Measurements from ENCODE around the gene SMG5.

GRCh38 chr1:156214024-156214748 is 68.4 kb downstream of the SMG5 start:
- TF ChIP-seq CTCF (IDR thresholded peaks at IDR 0.05) (no peak), POLR2A (IDR thresholded peaks at IDR 0.05) (no peak)
